Sciatic nerve (tissue), 2 donors: Measurements from ENCODE around the gene CCS. TPM values are rescaled to one million over a fixed set of nuclear protein-coding genes. Genes with fewer than 3 reads are reported as not detected.

ENCODE experiments used
- ATAC-seq: fragments of 200-7000 bp; cut with Tn5 transposase; one replicate; pipeline ENCODE4 v1.9.1; 2020; ENCODE audit warnings: mild to moderate bottlenecking, moderate library complexity
- DNase-seq: peaks from one replicate; pipeline ENCODE4 v3.0.0-alpha.2; 2020; ENCODE audit warnings: low spot score
- intact Hi-C: fragments of 100-400 bp; cut with DNase I; formaldehyde crosslinking; loops from one replicate; pipeline ENCODE4 v1.14.2; 2022
- total RNA-seq: library from RNA; stranded (reverse); fragmentation: NEBNext Ultra II Directional; extraction: Animal tissue kit (Norgen Biotek cat#: 25700); gene quantifications from one replicate; pipeline ENCODE4 v1.2.1, GENCODE V29; 2021
- donor health status: DM: no; HTN: no; CAD: no.
- donor health status: DM: no; HTN: no; CAD: no.

CCS gene
- total RNA-seq, 1 donor from 2014 or later, result 48.8 TPM

DNA sequence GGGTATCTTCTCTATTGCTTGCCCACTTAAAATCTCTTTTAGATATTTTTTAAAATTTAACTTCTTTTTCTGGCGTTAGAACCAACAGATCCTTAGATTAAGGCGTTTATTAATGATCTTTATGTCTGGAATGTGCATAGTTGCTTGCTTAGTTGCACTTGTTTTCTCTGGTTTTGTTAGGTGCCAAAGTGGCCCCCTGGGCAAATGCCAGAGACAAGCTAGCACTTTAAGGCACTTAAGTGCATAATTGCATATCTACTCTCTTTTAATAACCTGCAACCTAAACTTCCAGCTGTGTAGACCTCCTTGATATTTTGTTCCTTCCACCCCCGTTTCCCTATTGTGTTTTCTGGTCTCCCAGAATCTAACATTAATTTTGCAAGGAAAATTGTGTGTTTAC lies 48.8 kb downstream of the CCS start:
- DNase-seq, result no peak
- ATAC-seq, result no peak
- intact Hi-C loops, result no loop called here

DNA sequence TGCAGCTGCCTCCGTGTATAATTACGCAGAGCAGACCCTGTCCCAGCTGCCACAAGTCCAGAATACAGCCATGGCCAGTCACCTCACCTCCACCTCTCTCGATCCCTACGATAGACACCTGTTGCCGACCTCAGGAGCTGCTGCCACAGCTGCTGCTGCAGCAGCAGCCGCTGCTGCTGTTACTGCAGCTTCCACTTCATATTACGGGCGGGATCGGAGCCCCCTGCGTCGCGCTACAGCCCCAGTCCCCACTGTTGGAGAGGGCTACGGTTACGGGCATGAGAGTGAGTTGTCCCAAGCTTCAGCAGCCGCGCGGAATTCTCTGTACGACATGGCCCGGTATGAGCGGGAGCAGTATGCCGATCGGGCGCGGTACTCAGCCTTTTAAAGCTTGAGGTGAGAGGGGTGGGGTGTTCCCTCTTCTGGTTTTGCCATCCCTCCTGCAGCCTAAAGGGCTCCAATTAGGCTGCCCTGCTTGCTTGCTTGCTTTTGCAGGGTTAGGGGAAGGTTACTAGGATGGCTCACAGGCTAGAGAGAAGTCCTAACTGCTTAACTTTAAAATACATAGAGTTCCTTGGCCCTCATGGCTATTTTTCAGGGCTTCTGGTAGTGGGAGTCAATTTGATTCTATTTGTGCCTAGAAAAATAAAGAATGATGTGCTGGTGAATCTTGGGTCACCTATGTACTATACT lies 50.9 kb downstream of the CCS start:
- DNase-seq, result no peak
- ATAC-seq, result no peak
- intact Hi-C loops, result no loop called here

GRCh38 chr11:66646828-66647227 lies 53.8 kb downstream of the CCS start:
- intact Hi-C loops, result loop anchor here (5.0 kb wide), 1 partner anchor 340 kb away; no protein-coding TSS in a partner anchor
- ATAC-seq (no peak), DNase-seq (no peak)

DNA sequence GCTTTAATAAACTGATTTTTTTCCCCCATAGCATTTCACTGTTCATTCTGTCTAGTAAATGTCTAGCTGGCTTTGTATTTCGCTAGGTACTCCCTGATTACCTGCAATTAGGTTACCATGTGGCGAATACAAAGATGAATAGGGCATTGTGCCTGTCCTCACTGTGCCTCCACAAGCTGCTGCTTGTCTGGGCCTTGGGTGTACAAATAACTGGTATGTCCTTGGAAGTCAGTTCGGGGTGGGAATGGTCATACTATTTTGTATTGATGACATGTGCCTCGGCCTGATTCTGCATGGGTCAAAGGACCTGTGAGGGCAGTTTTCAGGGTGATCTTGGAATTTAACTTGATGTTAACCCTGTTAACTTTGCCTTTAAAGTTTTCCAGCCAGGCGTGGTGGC lies 56.9 kb downstream of the CCS start:
- DNase-seq, result no peak
- intact Hi-C loops, result loop anchor here (5.0 kb wide), 1 partner anchor 337 kb away; no protein-coding TSS in a partner anchor
- ATAC-seq, result no peak

GRCh38 chr11:66651016-66651415 lies 58.0 kb downstream of the CCS start:
- intact Hi-C loops, result no loop called here
- DNase-seq, result no peak
- ATAC-seq, result no peak

GRCh38 chr11:66652651-66653050 lies 59.7 kb downstream of the CCS start:
- ATAC-seq, result no peak
- no peak for DNase-seq
- intact Hi-C loops, result no loop called here

- DNase-seq (no peak), ATAC-seq (no peak)
- intact Hi-C loops, result no loop called here
Observed at GRCh38 chr11:66653123-66653522, 60.1 kb downstream of the CCS start.

Other genes with a start within 250 kb of the CCS start
- 18.7 TPM for gene BRMS1, start 248.1 kb upstream of the CCS start, total RNA-seq
- gene B4GAT1, start 245.6 kb upstream of the CCS start, total RNA-seq, result 49.3 TPM
- 2.3 TPM for gene SLC29A2, start 221.4 kb upstream of the CCS start, total RNA-seq
- not detected for gene NPAS4, start 172.2 kb upstream of the CCS start, total RNA-seq
- gene MRPL11, start 154.3 kb upstream of the CCS start, total RNA-seq, result 25.1 TPM
- 14.8 TPM for gene PELI3, start 126.3 kb upstream of the CCS start, total RNA-seq
- 12.4 TPM for gene DPP3, start 112.8 kb upstream of the CCS start, total RNA-seq
- gene BBS1, start 82.5 kb upstream of the CCS start, total RNA-seq, result 47.6 TPM
- gene ZDHHC24, start 47.1 kb upstream of the CCS start, total RNA-seq, result 10.4 TPM
- 0.71 TPM for gene ACTN3, start 46.3 kb upstream of the CCS start, total RNA-seq
- gene CTSF, start 24.6 kb upstream of the CCS start, total RNA-seq, result 122 TPM
- 0.22 TPM for gene CCDC87, start 122 bp upstream of the CCS start, total RNA-seq
- gene RBM14, start 23.4 kb downstream of the CCS start, total RNA-seq, result 61.1 TPM
- 88.6 TPM for gene RBM4, start 45.5 kb downstream of the CCS start, total RNA-seq
- gene RBM4B, start 84.7 kb downstream of the CCS start, total RNA-seq, result 23.7 TPM
- gene SPTBN2, start 136.0 kb downstream of the CCS start, total RNA-seq, result 6.6 TPM